ENCODE data around the gene SDHAF1.

Gene SDHAF1

GRCh38 chr19:35975608-35976214, 19.3 kb upstream of the SDHAF1 start:
- Histone ChIP-seq H3K4me3 (ENCODE audit: low read depth, low read length, poor library complexity, severe bottlenecking) (no peak overlapping the region), H2AFZ (ENCODE audit: low read length) (no peak overlapping the region), H3F3A (ENCODE audit: insufficient read depth, low read length) (no peaks in the 10 kb centered on the region), H3K79me2 (ENCODE audit: insufficient read depth, low read length) (no peaks in the 10 kb centered on the region), H3K4me1 (ENCODE audit: insufficient read depth, low read length, severe bottlenecking) (no peaks in the 10 kb centered on the region), H3K9me3 (ENCODE audit: low read length) (no peaks in the 10 kb centered on the region), H3K9ac (ENCODE audit: low read length) (no peak overlapping the region), H3K27me3 (ENCODE audit: insufficient read depth, low read length) (no peaks in the 10 kb centered on the region; the same call in 1 of the 2 replicates), H4K20me1 (ENCODE audit: insufficient read depth, low read length) (no peaks in the 10 kb centered on the region), H3K9me2 (ENCODE audit: low read depth, low read length) (no peaks in the 10 kb centered on the region), H3K36me3 (ENCODE audit: insufficient read depth, low read length) (no peaks in the 10 kb centered on the region), H3K27ac (ENCODE audit: low read depth, low read length, poor library complexity, severe bottlenecking) (no peak overlapping the region), H3K4me2 (ENCODE audit: low read length) (no peak overlapping the region)
- TF ChIP-seq EZH2 (IDR thresholded peaks at IDR 0.05; ENCODE audit: borderline replicate concordance, low read length) (no peak), CTCF (IDR thresholded peaks at IDR 0.05; ENCODE audit: low read length) (no peak)

GRCh38 chr19:35977446-35978222, 17.4 kb upstream of the SDHAF1 start:
- TF ChIP-seq EZH2 (IDR thresholded peaks at IDR 0.05; ENCODE audit: borderline replicate concordance, low read length) (no peak), CTCF (IDR thresholded peaks at IDR 0.05; ENCODE audit: low read length) (peak; percentile 81)
- no peaks in the 10 kb centered on the region for H3K36me3 ChIP-seq (ENCODE audit: insufficient read depth, low read length)
- no peaks in the 10 kb centered on the region for H3K9me2 ChIP-seq (ENCODE audit: low read depth, low read length)
- H4K20me1 ChIP-seq (ENCODE audit: insufficient read depth, low read length): no peaks in the 10 kb centered on the region
- H3K4me2 ChIP-seq (ENCODE audit: low read length): no peak overlapping the region
- no peak overlapping the region for H3K4me3 ChIP-seq (ENCODE audit: low read depth, low read length, poor library complexity, severe bottlenecking)
- H3K4me1 ChIP-seq (ENCODE audit: insufficient read depth, low read length, severe bottlenecking): no peaks in the 10 kb centered on the region
- H3K79me2 ChIP-seq (ENCODE audit: insufficient read depth, low read length): no peaks in the 10 kb centered on the region
- H3K27me3 ChIP-seq (ENCODE audit: insufficient read depth, low read length): no peaks in the 10 kb centered on the region; the same call in 1 of the 2 replicates
- H3F3A ChIP-seq (ENCODE audit: insufficient read depth, low read length): no peaks in the 10 kb centered on the region
- no peaks in the 10 kb centered on the region for H3K9me3 ChIP-seq (ENCODE audit: low read length)
- H3K27ac ChIP-seq (ENCODE audit: low read depth, low read length, poor library complexity, severe bottlenecking): no peak overlapping the region
- H2AFZ ChIP-seq (ENCODE audit: low read length): no peak overlapping the region
- H3K9ac ChIP-seq (ENCODE audit: low read length): no peak overlapping the region

GRCh38 chr19:35978271-35978670, 16.7 kb upstream of the SDHAF1 start:
- no peaks in the 10 kb centered on the region for H3K4me1 ChIP-seq (ENCODE audit: insufficient read depth, low read length, severe bottlenecking)
- no peaks in the 10 kb centered on the region for H3K9me3 ChIP-seq (ENCODE audit: low read length)
- H3K9me2 ChIP-seq (ENCODE audit: low read depth, low read length): no peaks in the 10 kb centered on the region
- H3K36me3 ChIP-seq (ENCODE audit: insufficient read depth, low read length): no peaks in the 10 kb centered on the region
- H2AFZ ChIP-seq (ENCODE audit: low read length): no peak overlapping the region
- H3K27me3 ChIP-seq (ENCODE audit: insufficient read depth, low read length): no peaks in the 10 kb centered on the region; the same call in 1 of the 2 replicates
- H3K4me3 ChIP-seq (ENCODE audit: low read depth, low read length, poor library complexity, severe bottlenecking): no peak overlapping the region
- no peak for TF ChIP-seq CTCF (IDR thresholded peaks at IDR 0.05; ENCODE audit: low read length)
- TF ChIP-seq EZH2 (IDR thresholded peaks at IDR 0.05; ENCODE audit: borderline replicate concordance, low read length): no peak
- no peaks in the 10 kb centered on the region for H4K20me1 ChIP-seq (ENCODE audit: insufficient read depth, low read length)
- no peaks in the 10 kb centered on the region for H3F3A ChIP-seq (ENCODE audit: insufficient read depth, low read length)
- H3K4me2 ChIP-seq (ENCODE audit: low read length): no peak overlapping the region
- H3K9ac ChIP-seq (ENCODE audit: low read length): no peak overlapping the region
- H3K79me2 ChIP-seq (ENCODE audit: insufficient read depth, low read length): no peaks in the 10 kb centered on the region
- H3K27ac ChIP-seq (ENCODE audit: low read depth, low read length, poor library complexity, severe bottlenecking): no peak overlapping the region
